Transverse colon (tissue), 4 donors: ENCODE measurements around the gene CNOT6L. TPM values are rescaled to one million over a fixed set of nuclear protein-coding genes. Genes with fewer than 3 reads are reported as not detected.

ENCODE experiments used
- DNase-seq: peaks from one replicate; pipeline ENCODE4 v3.0.0-alpha.2; 2019
- H3K27ac ChIP-seq, 4 donors: fragments of 200-600 bp; sonication (generic); 2 replicates each; pipeline ENCODE4 v1.5.1; 2016 to 2018; ENCODE audit warnings: inconsistent platforms in 4 of 4
- H3K27me3 ChIP-seq: fragments of 200-600 bp; sonication (generic); 2 replicates; pipeline ENCODE4 v1.5.1; 2017; ENCODE audit warnings: inconsistent platforms
- H3K36me3 ChIP-seq, 4 donors: fragments of 200-600 bp; sonication (generic); 2 replicates each; pipeline ENCODE4 v1.5.1; 2017 to 2019; ENCODE audit warnings: inconsistent platforms in 4 of 4
- H3K4me1 ChIP-seq, 4 donors: fragments of 200-600 bp; sonication (generic); 2 replicates each; pipeline ENCODE4 v1.5.1; 2017 to 2020; ENCODE audit warnings: inconsistent platforms in 4 of 4
- H3K4me3 ChIP-seq, 4 donors: fragments of 200-600 bp; sonication (generic); 1 replicate in 1 of 4; 2 replicates in 3 of 4; pipeline versions ENCODE4 v1.5.1 to v1.6.1; 2017 to 2019; ENCODE audit warnings: inconsistent platforms in 4 of 4
- H3K9me3 ChIP-seq, 2 donors: fragments of 200-600 bp; sonication (generic); 2 replicates each; pipeline ENCODE4 v1.5.1; 2017 to 2019; ENCODE audit warnings: inconsistent platforms in 2 of 2
- CTCF ChIP-seq, 5 experiments: fragments of 200-600 bp in 3 of 5; fragments of 450-650 bp in 2 of 5; sonication (generic) in 3 of 5; IDR thresholded peaks; 1 replicate in 2 of 5; 2 replicates in 3 of 5; pipeline ENCODE4 v1.5.1; 2016 to 2017; ENCODE audit warnings: antibody characterized with exemption in 5 of 5, inconsistent platforms in 3 of 5, mild to moderate bottlenecking in 2 of 5, moderate library complexity in 1 of 5
- EP300 ChIP-seq: sonication (generic); formaldehyde crosslinking; IDR thresholded peaks from one replicate; pipeline ENCODE4 v1.6.1; 2017; ENCODE audit warnings: antibody characterized with exemption, low read depth
- POLR2A ChIP-seq: fragments of 450-650 bp; IDR thresholded peaks from one replicate; pipeline ENCODE4 v1.6.1; 2016; ENCODE audit warnings: antibody characterized with exemption, mild to moderate bottlenecking, moderate library complexity
- POLR2AphosphoS5 ChIP-seq, 3 donors: sonication (generic); formaldehyde crosslinking; IDR thresholded peaks; one replicate each; pipeline ENCODE4 v1.6.1; 2016; ENCODE audit warnings: antibody characterized with exemption in 3 of 3
- WGBS, 2 donors: methylation state at CpG; one replicate each; pipeline ENCODE4 v1.1.5; 2018; ENCODE audit warnings: low coverage in 1 of 2; 5-methylcytosine and 5-hydroxymethylcytosine counted together
- in situ Hi-C, 4 donors: fragments of 200-750 bp; cut with MboI; loops; one replicate each; pipeline versions ENCODE4 v1.15.0 to v1.15.1; 2017; ENCODE audit warnings: low sequenced_read_pairs in 3 of 4, low pct_ligation_motif_present in 1 of 4, low pct_unique_long_range_greater_than_20kb in 1 of 4
- intact Hi-C: fragments of 100-400 bp; cut with DNase I; formaldehyde crosslinking; loops from one replicate; pipeline ENCODE4 v1.15.1; 2023; ENCODE audit warnings: low total_unique reads
- total RNA-seq, 4 donors: library from RNA; depleted of rRNA; stranded (reverse); fragments of >200 nt; gene quantifications; one replicate each; pipeline ENCODE4 v1.1.0, GENCODE V29; 2016

The CNOT6L gene
- total RNA-seq, 4 donors from 2014 or later, result 2.2 to 30.5 (median 14.9) TPM

GRCh38 chr4:77711469-77711868 lies 107.7 kb downstream of the CNOT6L start:
- TF ChIP-seq POLR2AphosphoS5 (IDR thresholded peaks at IDR 0.05) (no peak), POLR2A (no peak), CTCF (IDR thresholded peaks at IDR 0.05) (no peak), EP300 (no peak)
- 44 to 72% methylated on average over 1 of the region's 1 CpG for WGBS, 2 donors
- Histone ChIP-seq H3K9me3 (no peaks in the 10 kb centered on the region), H3K27me3 (no peaks in the 10 kb centered on the region), H3K4me1 (no peaks in the 10 kb centered on the region), H3K4me3 (no peak overlapping the region), H3K36me3 (no peaks in the 10 kb centered on the region), H3K27ac (no peak overlapping the region)
- intact Hi-C loops, result no loop called here
- in situ Hi-C loops, result no loop called here
- DNase-seq, result no peak

DNA sequence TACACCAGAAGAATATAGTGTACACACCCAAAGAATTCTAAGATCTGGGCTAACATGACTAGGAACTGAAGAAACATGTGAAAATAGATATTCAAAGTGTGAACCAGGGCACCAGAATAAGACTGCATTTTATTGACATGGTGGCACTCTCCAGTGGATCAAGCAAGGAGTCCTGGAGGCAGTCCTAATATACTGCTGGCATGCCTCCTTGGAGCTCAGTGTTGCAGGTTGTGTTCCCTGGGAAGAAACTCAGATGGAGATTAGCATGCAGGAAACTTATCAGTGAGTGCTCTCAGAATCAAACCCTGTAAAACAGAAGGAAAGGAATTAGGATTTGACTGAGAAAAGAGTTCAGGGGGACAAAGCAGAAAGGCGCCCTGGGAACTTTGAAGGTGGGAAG lies 108.5 kb downstream of the CNOT6L start:
- Histone ChIP-seq H3K9me3 (no peaks in the 10 kb centered on the region), H3K27me3 (no peaks in the 10 kb centered on the region), H3K4me1 (no peaks in the 10 kb centered on the region), H3K36me3 (no peaks in the 10 kb centered on the region), H3K27ac (no peak overlapping the region), H3K4me3 (no peak overlapping the region)
- TF ChIP-seq EP300 (no peak), POLR2AphosphoS5 (IDR thresholded peaks at IDR 0.05) (no peak), POLR2A (no peak), CTCF (IDR thresholded peaks at IDR 0.05) (no peak)
- no peak for DNase-seq
- intact Hi-C loops (no loop called here), in situ Hi-C loops (no loop called here)
- 95 to 100% methylated on average over 1 of the region's 1 CpG for WGBS, 2 donors

DNA sequence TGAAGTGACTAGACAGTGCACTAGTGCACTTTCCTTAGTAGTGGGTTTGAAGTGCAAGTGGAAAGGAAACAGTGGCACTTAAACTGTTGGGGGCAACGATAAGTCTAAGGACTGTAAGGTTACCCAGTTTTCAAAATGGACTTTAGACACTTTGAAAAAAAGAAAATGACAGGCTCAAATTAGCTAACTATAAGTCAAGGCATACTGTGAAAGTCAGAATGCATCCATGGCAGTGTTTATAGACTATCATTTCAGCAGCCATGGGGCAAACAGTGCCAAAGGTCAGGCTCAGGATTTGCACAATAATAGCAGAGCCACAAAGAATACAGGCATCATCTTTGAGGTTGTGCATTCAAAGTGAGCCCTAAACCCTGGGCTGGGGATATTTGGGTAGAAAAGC lies 109.1 kb downstream of the CNOT6L start:
- in situ Hi-C loops, result no loop called here
- 45 to 71% methylated on average over 1 of the region's 1 CpG for WGBS, 2 donors
- no peak overlapping the region for H3K4me3 ChIP-seq
- no peaks in the 10 kb centered on the region for H3K27me3 ChIP-seq
- DNase-seq, result no peak
- no peaks in the 10 kb centered on the region for H3K36me3 ChIP-seq
- TF ChIP-seq POLR2A (no peak), EP300 (no peak), POLR2AphosphoS5 (IDR thresholded peaks at IDR 0.05) (no peak), CTCF (IDR thresholded peaks at IDR 0.05) (no peak)
- no peaks in the 10 kb centered on the region for H3K9me3 ChIP-seq
- intact Hi-C loops, result no loop called here
- no peak overlapping the region for H3K27ac ChIP-seq
- no peaks in the 10 kb centered on the region for H3K4me1 ChIP-seq

- WGBS, 2 donors, result 60 to 70% methylated on average over 3 to 4 of the region's 4 CpGs
- intact Hi-C loops (no loop called here), in situ Hi-C loops (no loop called here)
- no peak for DNase-seq
- Histone ChIP-seq H3K9me3 (no peaks in the 10 kb centered on the region), H3K27ac (no peak overlapping the region), H3K36me3 (no peaks in the 10 kb centered on the region), H3K4me3 (no peak overlapping the region), H3K4me1 (no peaks in the 10 kb centered on the region), H3K27me3 (no peaks in the 10 kb centered on the region)
- no peak for TF ChIP-seq POLR2A
- TF ChIP-seq EP300, result no peak
- TF ChIP-seq CTCF (IDR thresholded peaks at IDR 0.05), result no peak
- no peak for TF ChIP-seq POLR2AphosphoS5 (IDR thresholded peaks at IDR 0.05)
Measured at GRCh38 chr4:77706717-77707116, 112.5 kb downstream of the CNOT6L start.
